CD1c-positive myeloid dendritic cell (primary cell): ENCODE results near the gene DPH7.
"Not testable (repeated sequence)": the region's sequence is repeated elsewhere in the genome, so short reads cannot be mapped to it uniquely, and the experiment has no call there.

Experiments used
- DNase-seq: peaks from one replicate; pipeline ENCODE4 v3.0.0-alpha.2; 2016; ENCODE audit errors: extremely low spot score

The DPH7 gene

DNA sequence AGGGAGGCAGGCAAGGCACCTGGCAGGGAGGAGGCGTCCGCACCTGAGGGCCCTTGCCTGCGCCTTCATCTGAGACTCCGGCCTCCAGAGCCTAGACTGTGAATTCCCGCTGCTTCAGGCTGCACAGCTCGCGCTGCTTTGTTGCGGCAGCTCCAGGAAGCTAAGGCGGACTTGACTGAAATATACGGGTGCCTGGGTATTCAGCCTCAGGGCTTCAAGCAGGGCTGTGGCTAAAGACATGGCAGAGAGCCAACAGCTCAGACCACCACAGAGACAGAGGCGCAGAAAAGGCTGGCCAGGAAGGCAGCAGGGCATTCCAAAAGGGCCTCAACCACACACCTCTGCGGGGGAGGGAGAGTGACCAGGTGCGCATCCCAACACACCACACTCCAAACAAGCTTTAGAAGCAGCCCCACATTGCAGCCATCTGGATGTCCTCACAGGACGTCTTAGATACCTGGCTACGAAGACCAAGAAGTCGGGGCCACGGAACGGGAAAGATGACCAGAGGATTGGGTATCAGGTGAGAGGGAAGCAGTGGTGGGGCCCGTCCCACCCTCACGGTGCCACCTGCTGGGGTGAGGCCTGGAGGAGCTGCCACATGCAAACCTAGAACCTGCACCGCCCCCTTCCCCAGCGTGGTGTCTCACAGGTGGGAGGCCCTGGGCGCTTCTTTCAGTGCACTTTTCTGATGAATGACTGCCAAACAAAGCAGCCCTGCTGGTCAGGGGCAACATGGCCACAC, 1.7 kb upstream of the DPH7 start:
- no peak for DNase-seq

DNA sequence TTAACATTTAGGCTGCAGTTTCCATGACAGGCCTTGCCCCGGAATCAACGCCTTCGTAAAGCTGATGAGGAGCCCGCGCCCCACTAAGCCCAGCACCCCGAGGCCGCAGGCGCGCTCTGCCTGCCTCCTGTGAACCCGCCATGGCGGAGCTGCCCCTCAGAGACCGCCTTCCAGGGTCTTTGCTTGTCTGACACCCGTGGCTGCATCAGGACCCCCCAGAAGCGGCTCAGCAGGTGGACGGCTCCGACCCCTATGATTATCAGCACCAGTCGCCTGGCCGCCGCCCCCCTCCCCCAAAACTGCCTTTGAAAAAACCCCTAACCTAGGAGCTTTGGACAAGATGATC, 507 bp upstream of the DPH7 start:
- no peak for DNase-seq

DNA sequence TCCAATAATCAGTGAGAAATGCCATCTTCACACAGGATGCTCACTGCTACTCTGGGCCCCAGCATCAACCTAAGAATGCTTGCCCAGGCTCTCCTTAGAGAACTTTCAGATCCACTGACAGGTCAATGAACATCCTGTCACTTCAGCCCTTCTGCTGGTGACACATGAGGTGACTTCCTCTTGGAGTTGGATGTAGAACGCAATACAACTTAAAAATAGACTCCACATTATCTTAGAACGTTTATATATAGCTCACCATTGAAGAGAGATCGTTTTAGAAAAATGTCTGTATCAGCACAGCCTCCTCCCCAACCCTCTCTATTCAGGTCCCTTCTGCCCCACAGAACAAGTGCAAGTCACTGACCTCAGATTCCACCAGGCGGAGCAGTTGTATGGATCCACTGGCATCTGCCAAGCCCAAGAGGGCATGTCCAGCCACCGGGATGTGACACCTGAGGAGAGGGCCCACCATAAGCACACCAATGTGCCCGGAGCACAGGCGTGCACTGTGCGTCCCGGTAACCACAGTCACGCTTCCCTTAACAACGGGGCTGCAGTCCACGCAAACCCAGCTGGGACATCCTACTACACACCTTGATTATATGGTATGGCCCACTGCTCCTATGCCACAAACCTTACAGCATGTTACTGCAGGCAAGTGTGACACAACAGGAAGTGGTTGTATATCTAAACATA, 2.9 kb downstream of the DPH7 start:
- no peak for DNase-seq

DNA sequence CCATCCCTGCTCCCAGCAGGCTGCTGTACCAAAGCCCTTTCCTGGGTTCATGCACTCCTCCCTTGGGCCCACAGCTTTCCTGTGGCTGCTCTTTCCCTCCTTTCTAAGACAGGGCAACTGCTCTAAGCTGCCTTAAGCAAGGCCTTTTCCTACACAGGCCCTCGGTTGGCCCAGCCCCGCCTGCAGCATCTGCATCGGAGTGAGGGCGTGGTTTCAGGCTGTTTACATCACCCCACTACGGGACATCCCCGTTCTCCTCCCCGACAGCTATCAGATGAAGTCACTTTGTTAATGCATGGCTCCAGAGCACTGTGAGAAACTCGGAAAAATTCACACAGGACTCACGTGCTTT, 3.4 kb downstream of the DPH7 start:
- no peak for DNase-seq

DNA sequence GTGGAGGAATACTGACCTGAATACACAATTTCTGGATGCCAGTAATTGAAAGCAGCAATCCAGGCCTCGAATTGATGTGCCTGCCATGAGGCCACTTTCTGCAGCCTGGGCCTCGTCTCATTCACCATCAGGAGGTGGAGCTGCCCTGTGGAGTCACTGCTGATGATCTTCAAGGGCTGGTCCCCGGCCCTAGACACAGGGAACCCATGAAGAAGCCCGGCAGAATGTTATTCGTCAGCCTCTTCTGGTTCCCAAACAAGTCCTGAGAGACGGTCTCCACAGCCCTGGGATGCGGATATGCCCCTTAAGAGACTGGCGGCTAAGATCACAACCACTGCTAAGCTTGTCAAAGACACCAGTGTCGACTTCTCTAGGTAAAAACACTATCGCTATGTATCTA, 4.5 kb downstream of the DPH7 start:
- DNase-seq, result no peak

DNA sequence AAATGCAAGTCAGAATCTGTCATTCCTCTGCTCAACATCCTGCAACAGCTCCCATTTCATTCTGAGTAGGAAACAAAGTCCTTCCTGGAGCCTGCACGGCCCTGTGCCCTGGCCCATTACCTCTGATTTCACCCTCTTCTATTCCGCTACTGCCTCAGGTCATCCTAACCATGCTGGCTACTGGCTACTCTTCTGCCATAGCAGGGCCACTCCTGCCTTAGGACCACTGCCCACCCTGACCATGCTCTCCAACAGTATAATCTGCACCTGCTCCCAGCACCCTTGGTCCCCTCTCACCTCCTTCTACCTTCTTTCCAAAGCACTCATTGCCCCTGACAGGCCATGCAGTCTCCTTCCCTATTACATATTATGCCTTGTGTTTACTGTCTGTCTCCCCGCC, 8.2 kb downstream of the DPH7 start:
- no peak for DNase-seq

DNA sequence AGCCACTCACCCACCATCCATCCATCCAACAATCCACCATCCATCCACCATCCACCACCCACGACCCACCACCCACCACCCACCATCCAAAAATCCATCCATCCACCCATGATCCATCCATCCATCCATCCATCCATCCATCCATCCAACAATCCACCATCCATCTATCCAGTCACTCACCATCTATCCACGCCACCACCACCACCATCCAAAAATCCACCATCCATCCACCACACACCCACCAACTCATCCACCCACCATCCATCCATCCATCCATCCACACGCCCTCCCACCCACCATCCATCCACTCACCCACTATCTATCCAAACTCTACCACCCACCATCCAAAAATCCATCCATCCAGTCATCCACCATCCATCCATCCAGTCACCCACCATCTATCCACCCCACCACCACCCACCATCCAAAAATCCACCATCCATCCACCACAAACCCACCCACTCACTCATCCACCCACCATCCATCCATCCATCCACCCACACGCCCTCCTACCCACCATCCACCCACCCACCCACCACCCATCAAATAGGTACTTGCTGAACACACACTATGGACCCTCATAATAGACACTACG, 9.0 kb downstream of the DPH7 start:
- no peak for DNase-seq

DNA sequence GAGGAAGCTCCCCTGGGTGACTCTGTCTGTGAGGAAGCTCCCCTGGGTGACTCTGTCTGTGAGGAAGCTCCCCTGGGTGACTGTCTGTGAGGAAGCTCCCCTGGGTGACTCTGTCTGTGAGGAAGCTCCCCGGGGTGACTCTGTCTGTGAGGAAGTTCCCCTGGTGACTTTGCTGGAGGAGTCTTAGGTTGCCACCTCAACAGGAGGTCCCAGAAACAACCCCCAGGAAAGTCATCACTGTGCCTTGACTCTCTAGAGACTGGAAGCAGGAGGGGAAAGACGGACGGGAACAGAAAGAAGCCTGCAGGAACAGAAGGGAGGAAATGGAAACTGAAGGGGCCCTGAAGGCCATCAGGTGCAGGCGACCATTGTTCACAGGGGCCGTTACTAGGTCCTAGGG, 10.3 kb downstream of the DPH7 start:
- DNase-seq, result not testable (repeated sequence)

DNA sequence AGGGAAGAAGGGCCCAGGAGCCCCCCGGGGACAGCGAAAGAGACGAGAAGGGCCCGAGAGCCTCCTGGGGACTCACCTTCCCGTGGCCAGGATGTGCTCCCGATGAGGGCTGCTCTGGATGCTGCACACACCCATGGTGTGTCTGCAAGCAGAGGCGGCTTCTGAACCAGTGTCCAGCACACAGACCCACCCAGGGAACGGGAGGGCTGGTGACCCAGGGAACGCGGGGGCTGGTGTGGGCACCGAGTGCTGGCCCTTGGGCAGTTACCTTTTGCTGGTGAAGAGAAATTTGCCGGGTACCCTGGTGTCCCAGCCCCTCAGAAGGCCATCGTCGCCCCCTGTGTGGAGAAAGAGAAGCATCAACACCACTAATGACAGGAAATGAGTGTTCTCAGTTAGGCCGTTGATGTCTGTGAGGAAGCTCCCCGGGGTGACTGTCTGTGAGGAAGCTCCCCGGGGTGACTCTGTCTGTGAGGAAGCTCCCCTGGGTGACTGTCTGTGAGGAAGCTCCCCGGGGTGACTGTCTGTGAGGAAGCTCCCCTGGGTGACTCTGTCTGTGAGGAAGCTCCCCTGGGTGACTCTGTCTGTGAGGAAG, 13.8 kb downstream of the DPH7 start:
- no peak for DNase-seq

DNA sequence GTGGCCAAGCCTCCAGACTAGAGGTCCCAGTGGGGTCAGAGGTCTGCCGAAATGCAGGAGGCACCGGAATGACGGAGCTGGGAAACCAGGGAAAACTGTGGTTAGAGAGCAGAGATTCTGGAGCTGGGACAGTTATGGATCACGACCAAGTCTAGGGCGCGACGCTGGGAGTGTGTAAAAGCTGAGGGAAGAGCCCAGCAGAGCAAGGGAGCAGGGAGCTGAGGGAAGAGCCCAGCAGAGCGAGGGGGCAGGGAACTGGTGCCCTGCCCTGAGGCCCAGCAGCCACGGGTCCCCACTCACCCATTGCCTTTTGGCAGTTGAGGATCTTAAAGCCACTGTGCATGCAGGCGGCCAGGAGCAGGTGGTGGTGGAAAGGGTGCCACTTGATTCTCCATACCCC, 14.6 kb downstream of the DPH7 start:
- DNase-seq, result no peak

DNA sequence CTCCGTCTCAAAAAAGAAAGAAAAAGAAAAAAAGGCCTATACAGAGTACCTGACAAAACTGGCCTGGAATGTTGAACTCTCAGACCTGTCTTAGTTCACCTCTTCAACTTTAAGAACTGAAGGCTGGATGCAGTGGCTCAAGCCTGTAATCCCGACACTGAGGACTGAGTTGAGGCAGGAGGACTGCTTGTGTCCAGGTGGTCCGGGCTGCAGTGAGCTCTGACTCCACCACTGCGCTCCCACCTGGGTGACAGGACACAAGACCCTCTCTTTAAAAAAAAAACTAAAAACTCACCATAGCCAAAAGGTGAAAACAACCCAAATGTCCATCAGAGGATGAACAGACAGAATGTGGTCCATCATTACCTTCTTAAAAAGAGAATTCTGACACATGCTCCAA, 20.6 kb downstream of the DPH7 start:
- DNase-seq, result no peak

DNA sequence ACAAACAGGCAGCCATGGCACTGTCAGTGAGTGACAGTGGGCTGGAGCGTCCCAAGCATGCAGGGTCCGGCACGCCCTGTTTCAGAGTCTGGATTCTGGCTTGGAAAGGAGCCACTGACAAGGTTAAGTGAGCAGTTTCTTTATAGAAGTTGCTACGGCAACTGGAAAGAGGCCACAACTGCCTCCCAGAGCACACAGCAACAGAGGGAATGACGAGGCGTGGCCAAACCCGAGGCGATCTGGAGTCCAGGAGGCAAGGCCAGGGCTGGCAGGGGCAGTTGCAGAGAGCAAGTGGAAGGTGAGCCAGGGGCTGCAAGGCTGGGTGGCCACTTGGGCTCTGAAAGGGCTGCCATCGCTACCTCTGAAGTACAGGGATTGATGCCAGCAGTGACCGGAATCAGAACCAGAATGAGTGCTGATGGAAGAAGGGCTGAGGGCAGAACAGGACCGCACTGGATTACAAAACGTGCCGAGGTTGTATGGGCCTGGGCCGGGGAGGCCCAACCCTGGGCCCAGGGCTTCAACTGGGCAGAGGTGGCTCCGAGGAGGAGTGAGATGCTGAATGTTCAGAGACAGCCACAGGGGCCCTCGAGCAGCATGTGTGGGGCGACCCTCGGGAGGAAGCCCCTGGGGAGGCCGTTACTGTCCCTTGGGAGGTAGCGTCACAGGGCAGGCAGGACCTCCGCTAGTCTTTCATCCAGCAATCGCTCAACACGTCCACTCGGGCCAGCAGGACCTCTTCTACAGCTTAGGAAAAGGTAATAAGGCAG, 22.5 kb downstream of the DPH7 start:
- DNase-seq, result no peak

DNA sequence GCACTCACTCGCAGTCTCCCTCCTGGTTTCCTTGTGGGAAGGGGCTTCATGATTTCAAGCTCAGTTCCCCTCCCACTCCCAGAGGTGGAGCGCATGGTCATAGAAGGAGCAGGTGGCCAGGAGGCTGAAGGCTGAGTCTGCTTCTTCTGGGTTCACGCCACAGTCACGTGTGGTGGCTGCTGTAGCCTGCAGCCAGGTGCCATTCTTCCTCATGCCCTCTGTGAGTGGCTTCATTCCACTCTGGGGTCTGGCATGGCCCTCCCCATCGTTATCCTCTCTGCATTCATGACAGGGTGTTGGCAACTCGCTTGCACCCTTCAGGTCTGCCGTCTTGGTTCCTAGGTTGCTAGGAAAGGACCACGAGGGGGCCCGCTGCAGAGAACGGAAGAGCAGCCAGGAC, 23.5 kb downstream of the DPH7 start:
- DNase-seq, result no peak

DNA sequence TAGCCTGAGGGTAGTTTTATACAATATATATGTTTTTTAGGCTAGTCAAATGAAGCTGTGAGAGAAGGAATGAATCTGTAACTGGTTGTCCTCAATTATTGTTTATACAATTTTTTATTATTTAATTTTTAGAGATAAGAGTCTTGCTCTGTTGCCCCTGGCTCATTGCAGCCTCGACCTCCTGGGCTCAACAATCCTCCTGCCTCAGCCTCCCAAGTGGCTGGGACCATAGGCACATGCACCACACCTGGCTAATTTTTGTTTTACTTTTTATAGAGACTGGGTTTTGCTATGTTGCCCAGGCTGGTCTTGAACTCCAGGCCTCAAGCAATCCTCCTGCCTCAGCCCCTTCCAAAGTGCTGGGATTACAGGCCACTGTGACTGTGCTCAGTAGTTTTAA, 24.4 kb downstream of the DPH7 start:
- DNase-seq, result no peak

DNA sequence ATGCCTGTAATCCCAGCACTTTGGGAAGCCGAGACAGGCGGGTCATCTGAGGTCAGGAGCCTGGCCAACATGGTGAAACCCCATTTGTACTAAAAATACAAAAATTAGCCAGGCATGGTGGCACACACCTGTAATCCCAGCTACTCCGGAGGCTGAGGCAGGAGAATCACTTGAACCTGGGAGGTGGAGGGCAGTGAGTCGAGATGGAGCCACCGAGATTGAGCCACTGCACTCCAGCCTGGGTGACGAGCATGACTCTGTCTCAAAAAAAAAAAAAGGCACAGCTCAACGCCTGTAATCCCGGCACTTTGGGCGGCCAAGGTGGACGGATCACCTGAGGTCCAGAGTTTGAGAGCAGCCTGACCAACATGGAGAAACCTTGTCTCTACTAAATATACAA, 25.1 kb downstream of the DPH7 start:
- DNase-seq, result not testable (repeated sequence)

DNA sequence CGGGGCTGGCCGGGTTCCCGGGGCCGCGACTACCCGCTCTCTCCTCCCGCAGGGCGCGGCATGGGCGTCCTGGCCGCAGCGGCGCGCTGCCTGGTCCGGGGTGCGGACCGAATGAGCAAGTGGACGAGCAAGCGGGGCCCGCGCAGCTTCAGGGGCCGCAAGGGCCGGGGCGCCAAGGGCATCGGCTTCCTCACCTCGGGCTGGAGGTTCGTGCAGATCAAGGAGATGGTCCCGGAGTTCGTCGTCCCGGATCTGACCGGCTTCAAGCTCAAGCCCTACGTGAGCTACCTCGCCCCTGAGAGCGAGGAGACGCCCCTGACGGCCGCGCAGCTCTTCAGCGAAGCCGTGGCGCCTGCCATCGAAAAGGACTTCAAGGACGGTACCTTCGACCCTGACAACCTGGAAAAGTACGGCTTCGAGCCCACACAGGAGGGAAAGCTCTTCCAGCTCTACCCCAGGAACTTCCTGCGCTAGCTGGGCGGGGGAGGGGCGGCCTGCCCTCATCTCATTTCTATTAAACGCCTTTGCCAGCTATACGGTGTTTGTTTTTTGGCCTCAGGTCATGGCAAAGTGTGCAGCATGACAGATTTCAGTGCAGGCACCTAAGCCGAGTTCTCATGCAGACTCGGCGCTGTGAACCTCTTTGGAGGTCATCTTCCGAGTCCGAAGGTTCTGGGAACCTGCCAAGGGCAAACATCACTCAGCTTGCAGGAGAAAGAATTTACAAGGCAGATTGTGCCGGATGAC, 26.5 kb downstream of the DPH7 start:
- DNase-seq, result no peak

DNA sequence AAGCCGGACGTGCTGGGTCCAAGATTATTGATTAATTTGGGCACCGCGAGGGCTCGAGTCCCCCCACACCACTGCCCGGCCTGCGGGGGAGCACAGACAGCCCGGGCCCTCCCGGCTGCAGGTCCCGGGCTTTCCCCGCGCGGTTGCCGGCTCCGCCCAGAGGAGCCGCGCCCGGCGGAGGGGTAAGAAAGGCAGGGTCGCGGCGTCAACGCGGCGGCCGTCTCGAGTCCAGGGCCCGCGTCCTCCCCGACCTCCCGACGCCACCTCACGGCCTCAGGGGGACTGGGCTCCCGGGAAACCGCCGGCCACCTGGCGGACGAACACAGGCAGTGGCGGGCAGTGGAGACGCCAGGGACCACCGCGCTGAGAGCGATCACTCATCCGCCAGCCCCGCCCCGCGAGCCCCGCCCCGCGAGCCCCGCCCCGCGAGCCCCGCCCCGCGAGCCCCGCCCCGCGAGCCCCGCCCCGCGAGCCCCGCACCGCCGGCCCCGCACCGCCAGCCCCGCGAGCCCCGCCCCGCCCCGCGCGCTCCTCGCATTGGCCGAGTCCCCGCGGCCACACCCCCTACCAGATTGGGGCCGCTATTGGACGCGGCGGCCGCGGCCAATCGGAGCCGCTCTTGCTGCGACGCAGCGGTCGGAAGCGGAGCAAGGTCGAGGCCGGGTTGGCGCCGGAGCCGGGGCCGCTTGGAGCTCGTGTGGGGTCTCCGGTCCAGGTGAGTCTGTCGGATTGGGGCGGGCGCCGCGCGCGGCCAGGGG, 27.3 kb downstream of the DPH7 start, which contains the start of gene MRPL41:
Gene MRPL41 (plus strand): TSS at position 616 of the 758 bp plus-strand sequence. CDS start 203 bp downstream, outside the sequence.
- peak; percentile 96 for DNase-seq

DNA sequence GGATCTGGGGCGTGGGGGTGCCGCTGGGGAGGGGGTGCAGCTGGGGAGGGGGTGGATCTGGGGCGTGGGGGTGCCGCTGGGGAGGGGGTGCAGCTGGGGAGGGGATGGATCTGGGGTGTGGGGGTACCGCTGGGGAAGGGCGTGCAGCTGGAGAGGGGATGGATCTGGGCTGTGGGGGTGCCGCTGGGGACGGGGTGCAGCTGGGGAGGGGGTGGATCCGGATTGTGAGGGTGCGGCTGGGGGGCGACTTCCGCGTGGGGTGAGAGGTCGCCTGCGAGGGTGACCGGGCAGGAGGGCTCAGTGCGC, 27.8 kb downstream of the DPH7 start:
- DNase-seq, result not testable (repeated sequence)

DNA sequence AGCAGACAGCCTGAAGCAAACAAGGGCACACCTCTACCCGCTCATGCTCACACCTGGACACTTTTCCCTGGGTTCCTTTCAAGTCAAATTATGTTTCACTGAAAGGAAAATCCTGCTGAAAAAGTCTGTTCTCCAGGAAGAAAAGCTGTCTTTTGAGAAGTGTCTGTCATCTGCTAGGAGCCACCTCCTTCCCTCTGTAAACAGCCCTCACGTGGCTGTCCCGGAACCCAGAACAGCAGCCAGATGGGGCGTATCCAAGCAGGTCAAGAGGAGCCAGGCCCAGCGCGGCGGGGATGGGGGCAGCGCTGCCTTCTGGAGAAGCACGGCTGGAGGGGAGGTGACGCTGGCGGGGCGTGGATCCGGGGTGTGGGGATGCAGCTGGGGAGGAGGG, 28.5 kb downstream of the DPH7 start, which contains the start of gene PNPLA7:
Gene PNPLA7 (minus strand): TSS at position 172 of the 391 bp plus-strand sequence. CDS start 205 bp downstream, outside the sequence.
- DNase-seq, result peak; percentile 83

DNA sequence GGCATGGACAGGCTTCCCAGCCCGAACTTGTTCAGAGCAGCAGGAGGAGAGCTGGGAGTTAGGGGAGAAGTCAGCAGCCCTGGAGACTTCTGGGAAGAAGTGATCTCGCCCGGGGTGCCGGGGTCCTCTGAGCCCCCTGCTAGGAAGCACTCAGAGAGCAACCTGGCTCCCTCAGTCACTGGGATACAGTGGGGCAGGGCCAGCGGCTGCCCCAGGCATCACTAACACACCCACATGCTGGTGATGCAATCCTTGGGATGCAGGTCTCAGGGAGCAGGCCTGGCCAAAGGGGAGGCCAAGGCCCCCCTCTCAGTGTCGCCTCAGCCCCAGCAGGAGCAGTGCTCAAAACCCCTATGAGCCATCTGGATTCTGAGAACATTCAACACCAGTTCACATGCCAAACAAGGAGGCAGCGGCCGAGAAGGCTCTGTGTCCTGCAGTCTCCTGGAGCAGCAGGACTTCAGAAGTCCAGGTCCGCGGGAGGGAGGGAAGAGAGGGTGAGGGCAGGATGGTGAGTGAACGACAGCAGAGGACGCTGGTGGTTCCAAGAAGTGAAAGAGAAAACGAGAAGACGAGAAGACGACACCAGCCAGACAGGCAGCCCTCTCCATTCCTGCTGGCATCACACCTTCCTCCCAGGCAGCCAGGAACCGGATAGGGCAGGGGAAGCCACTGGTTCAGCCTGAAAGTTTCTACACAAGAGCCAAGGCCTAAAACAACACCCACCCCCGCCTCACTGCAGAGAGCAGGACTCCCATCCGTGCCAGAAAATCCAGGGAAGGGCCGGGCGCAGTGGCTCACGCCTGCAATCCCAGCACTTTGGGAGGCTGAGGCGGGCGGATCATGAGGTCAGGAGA, 30.8 kb downstream of the DPH7 start:
- no peak for DNase-seq
